Endometrium (tissue), 2 donors: ENCODE measurements around the gene NOS2.
"Not testable (repeated sequence)": the region's sequence is repeated elsewhere in the genome, so short reads cannot be mapped to it uniquely, and the experiment has no call there.

ENCODE experiments used
- FAIRE-seq: peaks from 2 replicates; lab custom pipeline; 2012; peaks lifted over from hg19 to GRCh38; lab: Jason Lieb, UNC
- donor health status: control.
- donor health status: control.

NOS2 gene

DNA sequence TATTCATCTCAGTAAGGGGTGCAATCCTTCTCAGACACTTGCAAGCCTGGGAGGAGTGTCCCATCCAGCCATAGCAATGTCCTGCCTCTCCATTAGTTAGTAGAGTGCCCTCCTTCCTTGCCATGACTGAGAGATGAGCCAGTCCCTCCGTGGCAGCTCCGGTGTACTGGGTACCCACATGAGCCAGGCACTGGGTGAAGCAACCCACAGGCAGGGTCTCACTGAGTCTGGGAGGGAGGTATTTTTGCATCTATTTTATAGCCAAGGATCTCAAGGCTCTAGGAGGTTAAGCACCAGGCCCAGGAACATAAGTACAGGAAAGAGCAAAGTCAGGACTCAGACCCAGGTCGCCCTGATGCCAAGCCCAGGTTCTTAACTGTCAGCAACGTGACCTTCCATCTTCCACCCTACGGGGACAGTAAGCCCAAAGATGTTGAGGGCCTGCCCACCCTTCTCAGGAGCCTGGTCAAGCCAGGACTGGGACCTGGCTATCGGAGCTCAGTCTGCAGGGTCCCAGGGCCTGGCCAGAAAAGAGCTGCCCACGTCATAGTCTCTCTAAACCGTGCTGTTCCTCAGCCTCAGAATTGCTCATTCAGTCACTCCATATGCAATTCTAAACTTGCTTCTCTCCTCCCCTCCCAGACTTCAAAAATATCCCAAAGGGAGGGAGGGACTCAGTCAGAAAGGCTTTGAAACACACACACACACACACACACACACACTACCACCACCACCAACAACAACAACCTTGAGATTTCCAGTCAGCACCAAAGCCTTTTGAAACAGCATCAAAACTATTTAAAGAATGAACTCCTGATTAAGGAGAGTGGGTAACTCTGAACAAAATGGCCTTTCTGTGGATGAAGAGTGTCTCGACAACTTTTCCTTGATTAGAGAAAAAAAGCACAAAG is 16.6 kb downstream of the NOS2 start:
- FAIRE-seq: no peak

DNA sequence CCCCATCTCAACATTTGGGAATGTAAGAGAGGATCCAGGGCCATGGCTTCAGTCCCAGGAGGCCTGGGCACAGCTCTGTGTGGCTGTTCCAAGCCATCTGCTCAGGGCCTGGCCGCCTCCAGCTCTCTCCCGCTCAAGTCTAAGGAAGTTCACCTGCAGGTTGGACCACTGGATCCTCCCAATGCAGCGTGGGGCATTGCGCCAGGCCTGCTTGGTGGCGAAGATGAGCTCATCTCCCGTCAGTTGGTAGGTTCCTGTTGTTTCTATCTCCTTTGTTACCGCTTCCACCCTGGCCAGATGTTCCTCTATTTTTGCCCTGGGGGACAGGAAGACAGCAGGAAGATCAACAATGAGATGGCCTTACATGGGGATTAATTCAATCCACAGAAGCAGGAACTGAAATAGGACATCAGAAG is 17.5 kb downstream of the NOS2 start:
- FAIRE-seq: no peak

DNA sequence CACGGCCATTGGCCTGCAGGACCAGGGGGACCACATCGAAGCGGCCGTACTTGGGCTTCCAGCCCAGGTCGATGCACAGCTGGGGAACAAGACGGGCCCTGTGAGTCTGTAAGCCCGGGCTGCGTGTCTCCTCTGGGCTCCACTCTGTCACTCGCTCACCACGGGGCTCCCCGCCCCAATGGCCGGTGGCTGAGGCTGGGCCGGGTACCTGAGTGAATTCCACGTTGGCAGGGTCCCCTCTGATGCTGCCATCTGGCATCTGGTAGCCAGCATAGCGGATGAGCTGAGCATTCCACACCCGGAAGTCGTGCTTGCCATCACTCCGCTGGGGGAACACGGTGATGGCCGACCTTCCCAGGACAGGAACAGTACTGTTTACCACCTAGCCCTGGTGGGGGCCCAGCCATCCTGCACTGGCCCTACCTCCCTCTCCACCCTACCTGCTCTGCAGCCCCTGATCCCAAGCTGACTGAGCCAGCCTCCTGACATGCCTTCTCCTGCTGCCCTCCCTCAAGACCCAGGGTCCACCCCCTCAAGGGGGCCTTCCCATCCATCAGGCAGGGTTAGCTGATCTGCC is 19.4 kb downstream of the NOS2 start:
- no peak for FAIRE-seq

DNA sequence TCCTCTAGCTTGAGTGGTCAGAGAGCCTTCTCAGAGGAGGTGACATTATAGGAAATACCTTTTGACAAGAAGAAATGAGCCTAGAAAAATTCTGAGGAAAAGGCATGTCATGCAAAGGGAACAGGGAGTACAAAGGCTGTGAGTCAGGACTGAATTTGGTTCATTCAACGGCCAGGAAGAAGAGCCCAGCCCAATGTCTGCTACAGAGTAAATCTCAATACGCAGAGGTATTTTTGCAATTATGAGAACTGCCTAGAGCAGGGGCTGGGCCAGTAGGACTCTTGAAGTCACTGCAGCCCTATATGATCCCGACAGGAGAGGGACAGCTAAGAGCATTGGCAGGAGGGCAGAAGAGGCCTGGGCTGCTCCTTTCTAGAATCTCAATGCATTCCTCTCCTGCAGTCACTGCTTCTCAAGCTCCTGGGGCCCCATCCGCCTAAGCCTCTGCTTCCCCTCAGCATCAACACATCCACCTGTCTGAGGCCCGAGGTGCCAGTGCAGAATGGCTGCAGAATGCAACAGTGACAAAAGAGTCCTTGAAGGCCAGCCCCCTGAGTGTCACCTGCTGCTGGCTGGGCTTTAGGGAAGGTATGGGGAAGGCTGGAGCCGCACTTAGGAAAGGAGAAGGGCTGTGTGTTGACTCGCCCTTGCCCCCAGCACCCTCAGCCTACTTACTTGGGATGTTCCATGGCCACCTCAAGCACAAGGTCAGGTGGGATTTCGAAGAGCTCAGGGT is 20.1 kb downstream of the NOS2 start:
- no peak for FAIRE-seq

DNA sequence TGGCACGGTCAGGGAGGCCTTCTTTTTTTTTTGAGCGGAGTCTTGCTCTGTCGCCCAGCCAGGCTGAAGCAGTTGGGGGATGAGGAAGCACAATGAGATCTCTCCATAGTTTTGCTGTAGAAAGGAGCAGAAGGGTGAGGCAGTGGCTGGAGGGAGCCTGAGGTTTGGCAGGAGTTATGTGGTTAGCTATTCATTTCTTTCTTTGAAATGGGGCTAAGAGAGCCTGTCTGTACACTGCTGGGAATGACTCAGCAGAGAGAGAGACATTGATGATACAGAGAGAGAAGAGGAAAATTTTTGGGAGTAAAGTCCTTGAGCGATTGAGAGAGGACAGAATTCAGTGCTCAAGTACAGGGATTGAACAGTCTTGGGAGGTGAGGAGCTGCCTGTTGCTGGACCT is 22.1 kb downstream of the NOS2 start:
- FAIRE-seq: no peak

DNA sequence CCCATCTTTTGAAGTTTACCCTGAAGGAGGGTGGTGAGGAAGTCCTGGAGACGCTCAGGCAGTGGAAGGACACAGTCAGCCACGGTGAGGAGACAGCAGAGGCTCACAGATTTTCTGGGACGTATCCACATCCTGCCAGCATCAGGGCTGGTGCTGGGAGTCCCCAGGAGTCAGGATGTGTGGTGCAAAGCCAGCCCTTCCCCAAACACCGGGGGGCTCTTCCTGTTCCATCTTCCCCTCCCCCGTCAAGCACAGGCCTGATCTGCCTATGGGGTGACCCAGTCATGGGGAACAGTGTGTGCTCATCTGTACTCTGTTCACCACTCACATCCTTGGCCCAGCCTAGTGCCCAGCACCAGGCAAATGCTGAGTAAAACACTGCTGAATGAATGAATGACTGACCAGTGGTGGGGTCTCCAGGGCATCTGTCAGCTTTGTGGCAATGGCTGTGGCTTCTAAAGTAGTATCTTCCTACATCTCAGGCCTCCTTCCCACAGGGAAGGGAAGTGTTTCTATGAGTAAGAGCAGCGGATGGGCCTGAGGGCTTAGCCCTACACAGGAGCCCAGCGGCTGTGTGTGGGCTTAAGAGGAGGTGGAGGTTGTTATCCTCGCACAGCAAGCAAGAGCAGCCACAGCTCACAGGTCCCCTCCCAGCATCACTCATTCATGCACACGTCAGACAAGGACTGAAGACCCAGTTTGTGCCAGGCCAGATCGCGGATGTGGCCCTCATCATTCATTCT is 23.3 kb downstream of the NOS2 start:
- FAIRE-seq: no peak

DNA sequence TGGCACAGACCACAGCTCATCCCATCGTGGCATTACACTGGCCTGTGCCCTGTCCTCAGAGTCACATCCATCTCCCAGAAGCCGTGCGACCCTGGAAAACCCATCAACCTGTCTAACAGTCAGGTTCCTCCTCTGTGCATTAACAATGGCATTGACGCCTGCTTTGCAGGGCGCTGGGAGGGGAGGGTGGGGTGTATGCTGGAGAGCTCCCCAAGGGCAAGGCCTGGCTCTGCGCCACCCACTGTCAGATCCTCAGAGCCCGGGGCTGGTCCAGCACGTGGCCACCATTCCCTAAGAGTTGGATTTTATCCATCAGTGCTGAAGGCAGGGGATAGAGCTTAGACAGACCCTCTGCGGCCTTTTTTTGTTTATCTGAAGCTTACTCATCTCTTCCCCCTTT is 28.7 kb downstream of the NOS2 start:
- FAIRE-seq: no peak

DNA sequence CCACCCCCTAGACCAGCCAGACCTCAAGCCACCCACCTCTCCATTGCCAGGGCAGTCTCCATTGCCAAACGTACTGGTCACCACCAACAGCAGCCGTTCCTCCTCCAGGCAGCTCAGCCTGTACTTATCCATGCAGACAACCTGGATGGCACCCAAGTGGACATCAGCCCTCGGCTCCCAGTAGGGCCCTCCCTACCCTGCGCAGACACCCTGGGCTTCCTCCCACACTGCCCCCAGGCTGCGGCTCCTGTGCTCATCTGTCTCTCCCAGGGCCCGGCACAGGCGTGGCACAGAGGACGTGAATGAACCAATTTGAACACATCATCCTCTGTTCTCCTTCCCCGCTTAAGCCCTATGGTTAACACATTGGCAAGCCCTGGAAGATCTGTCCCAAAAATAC is 29.5 kb downstream of the NOS2 start:
- no peak for FAIRE-seq

DNA sequence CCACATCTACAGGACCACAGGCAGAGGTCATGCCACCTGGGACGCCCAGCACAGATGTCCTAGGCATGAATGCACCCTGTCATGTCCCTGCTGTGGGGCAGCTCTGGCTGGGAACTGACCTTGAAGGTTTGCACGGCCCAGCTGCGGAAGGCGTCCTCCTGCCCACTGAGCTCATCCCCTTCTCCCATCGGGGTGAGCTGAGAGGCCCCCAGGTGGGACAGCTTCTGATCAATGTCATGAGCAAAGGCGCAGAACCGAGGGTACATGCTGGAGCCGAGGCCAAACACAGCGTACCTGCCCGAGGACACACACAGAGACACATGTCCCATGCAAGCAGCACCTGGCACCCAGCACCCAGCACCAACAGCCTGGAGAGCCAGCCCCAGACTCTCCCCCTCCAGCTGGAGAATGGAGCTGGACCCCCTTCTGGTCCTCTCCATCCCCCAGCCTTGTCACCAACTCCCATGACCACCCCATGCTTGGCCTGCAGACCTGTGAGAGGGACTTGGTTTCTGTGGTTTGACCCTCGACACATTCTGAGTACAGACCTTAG is 31.4 kb downstream of the NOS2 start:
- FAIRE-seq: no peak

DNA sequence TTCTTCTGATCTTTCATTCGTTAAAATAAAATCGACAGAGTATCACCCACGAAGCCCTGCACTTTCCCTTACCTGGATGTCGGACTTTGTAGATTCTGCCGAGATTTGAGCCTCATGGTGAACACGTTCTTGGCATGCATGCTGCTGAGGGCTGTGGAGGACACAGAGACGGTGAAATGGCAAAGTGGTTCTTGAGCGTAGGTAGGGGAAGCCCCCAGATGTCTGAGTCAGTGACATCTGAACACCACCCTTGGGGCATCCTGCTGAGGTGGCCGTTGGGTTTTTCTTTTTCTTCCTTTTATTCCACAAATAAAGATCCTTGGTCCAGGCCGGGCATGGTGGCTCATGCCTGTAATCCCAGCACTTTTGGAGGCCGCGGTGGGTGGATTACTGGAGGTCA is 33.9 kb downstream of the NOS2 start:
- FAIRE-seq: no peak

DNA sequence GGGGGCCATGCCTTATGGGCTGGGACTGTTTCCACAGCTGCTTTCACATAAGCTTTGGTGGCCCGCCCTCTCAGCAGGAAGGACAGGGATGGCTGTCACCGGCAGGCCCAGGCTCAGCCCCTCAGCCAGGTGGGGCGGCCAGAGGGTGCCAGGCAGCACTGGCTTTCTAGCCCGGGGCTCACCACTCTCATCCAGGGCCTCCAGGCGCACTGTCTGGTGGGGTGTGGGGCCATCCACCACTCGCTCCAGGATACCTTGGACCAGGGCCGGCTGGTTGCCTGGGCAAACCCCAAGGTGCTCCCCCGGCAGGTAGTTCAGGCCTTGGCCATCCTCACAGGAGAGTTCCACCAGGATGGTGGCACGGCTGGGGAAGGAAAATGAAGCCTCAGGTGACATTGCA is 35.0 kb downstream of the NOS2 start:
- FAIRE-seq: no peak

DNA sequence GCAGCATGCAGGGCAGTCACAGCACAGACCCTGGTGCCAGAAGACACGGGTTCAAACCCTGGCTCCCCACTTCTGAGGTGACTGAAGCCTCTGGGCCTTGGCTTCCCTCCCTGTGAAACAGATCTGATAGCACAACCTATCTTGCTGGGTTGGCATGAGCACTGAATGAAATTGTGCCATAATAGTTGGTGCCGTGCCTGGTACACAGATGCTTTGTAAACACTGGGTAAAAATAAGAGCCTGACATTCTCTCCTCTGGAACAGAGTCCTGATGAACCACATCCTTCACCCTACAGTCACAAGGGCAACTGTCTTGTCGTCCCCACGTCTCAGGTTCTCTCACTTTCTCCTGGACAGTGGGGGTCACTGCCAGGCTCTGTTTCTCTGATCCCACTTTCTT is 35.7 kb downstream of the NOS2 start:
- FAIRE-seq: no peak

DNA sequence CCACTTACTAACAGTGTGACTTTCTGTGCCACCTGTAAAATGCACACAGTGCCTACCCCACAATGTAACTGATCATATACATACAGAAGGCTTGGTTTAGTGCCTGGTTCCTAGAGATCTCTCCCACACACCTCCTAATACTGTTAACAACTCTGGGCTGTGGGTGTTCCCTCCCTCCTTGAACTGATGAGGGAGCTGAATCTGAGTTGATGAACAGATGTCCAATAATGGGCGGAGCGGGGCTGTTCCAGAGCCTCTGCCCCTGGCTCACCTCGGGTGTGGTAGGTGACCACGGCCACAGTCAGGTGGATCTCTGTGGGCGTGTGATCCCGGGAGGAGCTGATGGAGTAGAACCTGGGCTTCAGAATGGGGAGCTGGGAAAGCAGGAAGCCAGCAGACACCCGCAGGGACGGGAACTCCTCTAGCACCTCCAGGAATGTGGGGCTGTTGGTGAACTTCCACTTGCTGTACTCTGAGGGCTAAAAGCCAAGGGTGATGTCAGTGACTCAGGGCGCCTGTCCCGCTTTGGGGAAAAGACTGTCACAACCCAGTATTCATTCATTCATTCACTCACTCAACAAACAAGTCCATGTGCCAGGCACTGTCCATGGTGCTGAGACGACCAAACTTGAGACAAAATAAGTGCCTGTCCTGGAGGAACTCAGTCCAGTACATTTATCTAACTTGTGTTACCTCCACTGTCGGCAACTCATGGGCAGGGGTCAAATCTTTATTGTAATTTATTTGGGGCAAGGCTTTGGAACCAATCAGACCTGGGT is 37.6 kb downstream of the NOS2 start:
- FAIRE-seq: no peak

DNA sequence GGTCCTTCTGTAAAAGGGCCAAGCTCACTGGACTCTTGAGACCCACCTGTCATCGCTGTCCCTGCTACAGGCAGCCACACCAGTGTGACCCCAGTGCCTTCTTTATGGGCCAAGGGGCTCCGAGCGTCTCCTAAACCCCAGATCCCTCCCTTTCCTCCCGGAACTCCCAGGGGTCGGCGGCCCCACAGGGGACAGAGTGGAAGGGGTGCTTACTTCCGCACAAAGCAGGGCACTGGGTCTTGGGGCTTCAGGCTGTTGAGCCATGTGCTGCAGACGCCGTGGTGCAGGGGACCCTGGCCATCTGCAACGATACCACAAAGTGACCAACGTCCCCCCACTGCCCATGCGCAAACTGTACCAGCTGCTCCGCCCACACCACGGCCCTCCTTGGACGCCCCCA is 39.4 kb downstream of the NOS2 start:
- FAIRE-seq: not testable (repeated sequence)

DNA sequence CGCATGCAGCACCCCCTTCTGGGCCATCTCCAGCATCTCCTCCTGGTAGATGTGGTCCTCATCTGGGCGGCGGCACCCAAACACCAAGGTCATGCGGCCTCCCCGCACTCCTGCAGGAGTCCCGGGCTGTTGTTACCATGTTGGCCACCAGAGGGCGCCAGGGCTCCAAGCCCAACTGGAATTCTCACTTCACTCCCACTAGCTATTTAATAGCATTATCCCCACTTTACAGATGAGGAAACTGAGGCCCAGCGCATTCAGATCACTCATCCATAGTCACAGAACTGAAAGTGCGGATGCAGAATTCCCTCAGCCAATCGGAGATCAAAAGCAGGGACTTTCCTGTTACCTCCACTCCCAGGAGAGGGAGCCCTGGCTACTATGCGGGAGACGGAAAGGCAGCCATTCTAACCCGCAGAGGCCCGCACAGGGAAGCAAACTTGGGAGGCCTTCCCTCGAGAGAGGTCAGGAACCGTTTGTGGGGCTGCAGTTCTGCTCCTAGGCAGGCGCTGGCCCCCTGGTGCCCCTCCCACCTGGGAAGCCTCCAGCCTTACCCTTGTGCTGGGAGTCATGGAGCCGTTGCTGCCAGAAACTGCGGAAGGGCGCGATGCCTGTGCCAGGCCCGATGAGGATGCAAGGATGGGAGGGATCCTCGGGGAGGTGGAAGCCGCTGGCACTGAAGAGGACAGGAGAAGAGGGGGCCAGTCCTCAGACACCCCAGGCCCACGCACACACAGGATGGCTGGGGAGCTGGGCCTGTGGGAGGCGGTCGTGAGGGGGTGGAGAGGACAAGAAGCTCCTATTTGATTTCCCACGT is 40.1 kb downstream of the NOS2 start:
- FAIRE-seq: no peak

DNA sequence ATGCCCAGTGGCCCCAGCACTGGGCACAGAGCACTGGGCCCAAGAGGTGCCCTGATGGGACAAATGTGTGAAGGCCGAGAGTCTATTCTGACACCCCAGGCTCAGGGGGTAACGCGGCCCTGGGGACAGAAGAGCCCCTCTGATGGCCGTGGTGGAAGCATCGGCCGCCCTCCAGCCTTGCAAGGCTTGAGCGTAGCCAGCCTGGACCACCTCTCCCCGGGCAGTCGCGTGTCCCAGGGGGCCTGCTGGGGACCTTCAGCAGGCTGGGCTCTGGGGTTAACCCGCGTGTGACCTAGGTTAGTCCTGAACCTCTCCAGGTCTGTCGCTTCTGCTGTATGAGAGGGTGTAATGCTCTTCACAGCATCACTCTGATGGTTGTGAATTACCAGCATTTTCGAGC is 40.8 kb downstream of the NOS2 start:
- FAIRE-seq: no peak

DNA sequence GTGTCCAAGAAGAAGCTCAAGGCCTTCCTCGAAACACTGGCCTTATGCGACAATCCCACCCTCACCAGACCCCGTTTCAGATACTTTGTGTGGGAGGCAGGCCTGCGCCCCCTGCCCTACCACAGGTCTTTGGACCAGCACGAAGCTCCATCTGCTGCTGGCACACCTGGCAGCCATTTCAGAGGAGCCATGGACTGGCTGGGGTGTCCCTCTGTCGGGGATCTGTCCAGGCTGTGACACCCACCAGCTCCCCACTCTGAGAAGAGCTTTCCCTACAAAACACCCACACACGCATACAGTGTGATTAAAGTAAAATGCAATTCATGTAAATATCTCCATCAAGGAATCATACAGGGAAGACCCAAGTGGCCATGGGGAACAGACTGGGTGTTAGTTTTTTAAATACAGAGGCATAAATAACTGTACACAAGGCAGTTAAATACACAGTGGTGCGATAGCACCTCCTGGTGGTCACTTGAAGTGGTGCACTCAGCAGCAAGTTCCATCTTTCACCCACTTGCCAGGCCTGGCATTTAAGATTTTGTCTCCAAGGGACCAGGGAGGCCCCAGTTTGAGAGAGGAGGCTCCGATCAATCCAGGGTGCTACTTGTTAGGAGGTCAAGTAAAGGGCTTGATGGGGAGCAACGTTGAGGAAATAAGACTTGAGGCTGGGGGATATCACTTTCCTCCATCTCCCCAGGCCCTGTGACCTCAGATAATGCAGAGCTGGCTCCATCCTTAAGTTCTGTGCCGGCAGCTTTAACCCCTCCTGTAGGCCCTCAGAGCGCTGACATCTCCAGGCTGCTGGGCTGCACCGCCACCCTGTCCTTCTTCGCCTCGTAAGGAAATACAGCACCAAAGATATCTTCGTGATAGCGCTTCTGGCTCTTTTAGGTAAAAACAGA is 43.6 kb downstream of the NOS2 start:
- no peak for FAIRE-seq

DNA sequence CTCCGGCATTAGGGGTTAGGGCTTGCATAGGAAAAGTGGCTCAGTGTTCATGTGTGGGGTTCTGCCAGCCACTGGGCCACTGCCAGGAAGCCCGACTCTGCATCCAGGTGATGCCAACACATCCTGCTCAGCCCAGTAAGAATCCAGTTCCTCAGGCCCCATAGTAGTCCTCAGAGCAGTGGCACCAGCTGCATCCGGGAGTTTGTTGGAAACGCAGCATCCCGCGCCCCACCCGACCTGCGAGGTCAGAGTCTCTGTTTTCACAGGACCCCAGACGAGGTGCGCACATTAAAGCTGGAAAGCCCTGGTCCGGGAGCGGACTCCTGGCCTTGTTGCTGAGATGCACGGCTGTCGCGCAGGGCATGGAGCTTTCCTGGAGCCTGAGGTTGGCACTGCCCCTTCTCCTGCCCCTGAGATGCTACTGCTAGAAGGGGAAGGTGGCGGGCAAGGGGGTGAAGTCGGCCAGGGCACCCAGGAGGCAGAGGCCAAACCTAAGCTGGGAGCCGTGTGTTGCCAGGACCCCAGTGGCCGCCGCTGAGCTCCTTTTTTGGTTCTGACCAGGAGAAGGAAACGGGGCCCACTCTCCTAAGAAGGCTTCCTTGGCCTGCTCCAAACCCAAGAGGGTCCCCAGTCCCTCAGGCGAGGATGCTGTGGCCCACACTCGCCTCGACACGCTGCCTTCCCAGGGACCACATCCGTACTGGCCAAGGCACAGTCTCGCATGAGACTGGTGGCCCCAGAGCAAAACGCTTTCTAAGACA is 44.4 kb downstream of the NOS2 start:
- no peak for FAIRE-seq

DNA sequence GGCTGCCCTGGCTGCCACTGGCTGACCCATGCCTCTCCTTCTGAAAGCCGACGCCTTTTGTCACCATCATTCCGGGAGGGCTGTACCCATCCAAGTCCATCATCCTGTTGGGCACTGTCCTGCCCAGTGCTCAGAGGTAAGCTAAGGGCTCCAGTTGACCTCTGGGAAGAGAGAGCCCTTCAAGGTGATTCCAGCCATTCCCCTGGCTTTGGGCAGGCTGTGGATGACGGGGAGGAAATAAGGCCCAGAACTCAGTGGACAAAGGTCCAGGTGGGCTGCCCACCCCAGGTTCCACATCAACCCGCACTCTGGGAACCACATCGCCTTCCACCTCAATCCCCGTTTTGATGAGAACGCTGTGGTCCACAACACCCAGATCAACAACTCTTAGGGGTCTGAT is 45.8 kb downstream of the NOS2 start:
- FAIRE-seq: no peak
